ENCODE results near the gene ACAT2.

GRCh38 chr6:159724778-159725177, 37.1 kb upstream of the ACAT2 start:
- no peak for TF ChIP-seq CTCF (IDR thresholded peaks at IDR 0.05; ENCODE audit: low read depth, low read length, poor library complexity, severe bottlenecking)
- TF ChIP-seq EZH2phosphoT487 (IDR thresholded peaks at IDR 0.05; ENCODE audit: borderline replicate concordance, low read length), result no peak

All from DOHH2 (cell line).